Retinal pigment epithelial cell (primary cell): ENCODE data around the gene PBX3.

Experiments
- DNase-seq: peaks from one replicate; pipeline ENCODE4 v3.0.0-alpha.2; 2010; ENCODE audit warnings: low read depth
- H3K4me3 ChIP-seq: 2 replicates; pipeline ENCODE4 v1.5.1; 2011; ENCODE audit warnings: mild to moderate bottlenecking, low read length, control low read depth, moderate library complexity
- TF ChIP-seq, protein P1 (sequence below): conservative IDR thresholded peaks from 2 replicates; pipeline ENCODE4 v1.5.1; 2011; ENCODE audit warnings: low read depth, low read length, control low read depth, inconsistent platforms

Gene PBX3

DNA sequence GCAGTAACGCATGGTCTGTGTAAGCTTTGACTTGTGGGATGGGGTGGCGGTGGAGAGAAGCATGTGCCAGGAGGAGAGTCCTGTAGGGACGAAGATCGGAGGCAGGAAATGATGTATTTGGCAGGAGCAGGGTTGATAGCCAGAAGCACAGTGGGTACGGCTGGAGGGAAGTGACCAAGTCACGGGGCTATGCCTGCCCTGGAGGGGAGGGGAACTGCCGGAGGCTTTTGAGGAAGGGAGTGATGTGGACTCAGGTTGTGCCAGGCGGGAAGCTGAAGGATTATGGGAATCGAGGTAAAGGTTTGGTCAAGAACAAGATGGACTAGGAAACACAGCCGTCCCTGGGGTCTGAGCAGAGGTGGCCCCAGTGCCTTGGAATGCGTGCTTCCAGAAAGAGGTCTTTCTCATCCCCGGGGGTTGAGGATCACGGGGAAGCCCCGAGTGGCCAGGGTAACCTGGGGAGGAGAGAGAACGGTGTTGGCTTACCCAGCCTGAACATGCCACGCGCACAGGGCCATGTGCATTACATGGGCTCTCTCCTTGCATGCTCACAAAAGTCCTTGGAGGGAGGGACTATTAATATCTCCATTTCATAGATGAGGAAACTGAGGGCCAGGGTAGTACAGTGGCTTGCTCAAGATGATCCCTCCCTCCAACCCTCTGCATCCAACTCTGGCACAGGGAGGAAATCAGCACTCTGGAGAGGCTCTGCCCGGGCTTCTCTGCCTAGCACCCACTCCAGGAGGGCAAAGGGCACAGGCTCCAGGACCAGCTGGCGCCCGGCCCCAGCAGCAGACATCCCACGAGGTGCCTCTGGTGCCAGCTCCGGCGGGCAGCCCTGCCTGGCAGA lies 253.8 kb downstream of the PBX3 start:
- TF ChIP-seq, protein P1, sequence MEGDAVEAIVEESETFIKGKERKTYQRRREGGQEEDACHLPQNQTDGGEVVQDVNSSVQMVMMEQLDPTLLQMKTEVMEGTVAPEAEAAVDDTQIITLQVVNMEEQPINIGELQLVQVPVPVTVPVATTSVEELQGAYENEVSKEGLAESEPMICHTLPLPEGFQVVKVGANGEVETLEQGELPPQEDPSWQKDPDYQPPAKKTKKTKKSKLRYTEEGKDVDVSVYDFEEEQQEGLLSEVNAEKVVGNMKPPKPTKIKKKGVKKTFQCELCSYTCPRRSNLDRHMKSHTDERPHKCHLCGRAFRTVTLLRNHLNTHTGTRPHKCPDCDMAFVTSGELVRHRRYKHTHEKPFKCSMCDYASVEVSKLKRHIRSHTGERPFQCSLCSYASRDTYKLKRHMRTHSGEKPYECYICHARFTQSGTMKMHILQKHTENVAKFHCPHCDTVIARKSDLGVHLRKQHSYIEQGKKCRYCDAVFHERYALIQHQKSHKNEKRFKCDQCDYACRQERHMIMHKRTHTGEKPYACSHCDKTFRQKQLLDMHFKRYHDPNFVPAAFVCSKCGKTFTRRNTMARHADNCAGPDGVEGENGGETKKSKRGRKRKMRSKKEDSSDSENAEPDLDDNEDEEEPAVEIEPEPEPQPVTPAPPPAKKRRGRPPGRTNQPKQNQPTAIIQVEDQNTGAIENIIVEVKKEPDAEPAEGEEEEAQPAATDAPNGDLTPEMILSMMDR: no peak
- no peak for DNase-seq
- H3K4me3 ChIP-seq: no peak overlapping the region

DNA sequence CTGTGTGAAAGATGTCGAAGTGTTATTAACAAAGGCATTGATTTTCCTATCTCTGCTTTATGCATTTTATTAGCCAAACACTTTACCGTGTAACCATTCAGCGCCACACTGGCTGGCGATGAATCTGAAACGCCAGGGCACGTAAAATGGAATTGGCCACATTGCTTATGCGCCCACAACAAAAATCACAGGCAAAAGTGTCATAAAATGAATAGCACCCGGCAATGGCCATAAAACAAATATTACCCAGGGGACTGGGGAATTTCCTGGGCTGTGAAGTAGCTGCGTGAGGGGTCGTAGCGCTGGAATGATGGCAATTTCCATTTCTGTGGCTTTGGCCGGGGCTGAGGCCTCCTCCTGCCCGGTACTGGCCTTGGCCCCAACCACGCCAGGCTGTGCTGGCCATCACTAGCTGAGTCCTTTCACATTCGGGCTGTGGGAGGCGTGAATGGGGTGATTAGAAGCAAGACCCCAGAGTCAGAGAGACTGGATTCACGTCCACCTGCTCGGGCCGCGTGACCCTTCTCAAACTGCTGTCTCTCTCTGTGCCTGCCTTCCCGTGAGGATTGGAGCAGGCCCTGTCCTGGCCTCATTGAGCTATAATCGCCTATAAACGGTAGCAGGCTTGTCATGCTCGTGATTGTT lies 254.5 kb downstream of the PBX3 start:
- H3K4me3 ChIP-seq: no peak overlapping the region
- no peak for DNase-seq
- TF ChIP-seq, protein P1: no peak

DNA sequence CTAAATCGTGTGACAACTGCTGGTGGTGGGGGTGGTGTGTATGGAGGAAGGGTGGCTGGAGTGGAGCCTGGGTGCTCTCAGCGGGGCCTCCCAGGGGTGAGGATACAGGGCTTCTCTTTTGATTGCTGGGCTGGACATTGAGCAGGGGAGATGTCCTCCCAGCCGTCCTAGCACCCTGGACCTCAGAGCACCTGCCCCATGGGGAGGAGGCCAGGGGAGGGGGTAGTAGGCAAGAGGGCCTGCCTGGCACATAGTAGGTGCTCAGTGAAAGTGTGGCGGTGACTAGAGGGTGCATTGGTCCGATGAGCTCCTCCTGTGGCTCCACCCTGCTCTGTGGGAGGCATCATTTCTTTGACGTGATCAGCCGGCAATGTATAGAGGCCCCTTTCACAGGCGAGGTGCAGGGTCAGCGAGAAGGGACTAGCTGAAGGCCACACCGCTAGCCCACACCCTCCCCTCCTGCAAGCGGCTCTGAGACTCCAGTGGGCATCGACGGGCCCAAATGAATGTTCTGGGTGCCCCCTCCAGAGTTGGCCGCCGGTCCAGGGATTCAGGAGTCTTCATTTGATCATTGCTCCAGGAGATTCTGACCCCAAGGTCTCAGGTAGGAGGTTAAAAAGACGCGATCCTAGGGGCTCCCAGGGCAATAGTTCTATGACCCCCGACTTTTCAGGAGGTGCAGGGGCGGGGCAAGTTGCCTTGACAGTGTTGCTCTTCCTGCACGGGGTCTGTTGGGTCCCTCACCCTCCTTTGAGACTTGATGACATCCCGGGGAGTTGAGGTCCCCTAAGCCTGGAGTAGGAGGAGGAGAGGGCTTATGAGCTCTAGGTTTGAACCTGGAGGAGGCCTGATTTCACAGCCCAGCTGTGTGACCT lies 255.5 kb downstream of the PBX3 start:
- H3K4me3 ChIP-seq: no peak overlapping the region
- TF ChIP-seq, protein P1: no peak
- DNase-seq: no peak

DNA sequence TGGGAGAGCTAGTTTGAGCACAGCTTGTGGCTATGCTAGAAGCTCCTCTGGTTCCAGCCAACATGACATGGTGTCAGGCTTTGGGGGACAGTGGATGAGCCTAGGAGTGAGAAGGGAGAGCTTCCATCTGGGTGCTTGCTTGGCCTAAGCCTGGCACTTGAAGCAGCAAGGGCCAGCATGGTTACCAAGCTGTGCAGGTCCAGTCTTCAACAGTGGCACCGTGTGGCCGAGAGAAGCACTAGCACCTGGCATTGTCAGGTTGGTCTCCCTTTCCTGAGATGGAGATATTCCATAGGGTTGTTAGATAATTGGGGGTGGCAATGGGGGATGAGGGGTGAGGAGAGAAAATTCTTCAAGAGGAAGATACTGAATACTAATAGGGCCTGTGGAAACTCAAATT lies 261.9 kb downstream of the PBX3 start:
- no peak for DNase-seq
- no peak overlapping the region for H3K4me3 ChIP-seq
- TF ChIP-seq, protein P1: peak; percentile 19

DNA sequence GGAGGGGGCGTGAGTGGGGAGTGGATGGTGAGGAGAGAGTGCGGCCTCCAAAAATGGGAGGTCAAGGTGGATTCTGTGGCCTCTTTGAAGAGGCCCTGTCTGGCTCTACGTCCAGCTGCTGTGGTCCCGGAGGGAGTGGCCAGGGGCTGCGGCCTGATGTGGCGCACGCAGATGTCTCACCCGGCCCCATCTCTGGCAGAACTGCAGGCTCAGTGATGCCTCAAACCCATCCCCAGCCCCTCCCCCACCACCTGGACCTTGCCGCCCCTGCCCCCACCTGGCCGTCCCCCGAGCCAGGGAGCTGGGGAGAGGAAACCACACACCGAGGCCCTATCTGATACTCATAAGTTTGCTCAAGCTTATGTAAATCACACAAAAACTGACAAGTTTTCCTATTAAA lies 267.6 kb downstream of the PBX3 start:
- no peak overlapping the region for H3K4me3 ChIP-seq
- TF ChIP-seq, protein P1: no peak
- no peak for DNase-seq

DNA sequence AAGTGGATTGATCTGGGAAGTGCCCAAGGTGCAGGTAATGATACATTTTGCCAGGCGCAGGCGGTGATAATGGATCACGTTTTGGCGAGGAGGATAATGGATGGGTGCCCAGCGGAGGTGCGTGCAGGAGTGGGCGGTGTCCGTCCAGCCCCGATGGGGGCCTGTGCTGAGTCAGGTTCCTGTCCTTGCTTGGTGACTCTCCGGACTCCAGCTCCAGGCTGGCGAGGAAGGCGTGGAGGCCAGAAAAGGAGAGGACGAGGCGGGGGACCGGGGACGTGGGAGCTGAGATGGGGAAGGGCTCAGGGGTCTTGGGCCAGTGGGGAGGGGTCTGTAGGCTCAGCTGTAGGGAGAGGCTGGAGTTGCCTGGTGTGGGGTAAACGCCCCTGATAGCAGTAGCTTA lies 268.3 kb downstream of the PBX3 start:
- TF ChIP-seq, protein P1: no peak

More for the DNA sequence above, 268.3 kb downstream of the PBX3 start:
- H3K4me3 ChIP-seq: no peak overlapping the region
- DNase-seq: no peak
